ENCODE measurements around the gene CTU1.

Gene CTU1

GRCh38 chr19:51108805-51109146 lies 567 bp upstream of the CTU1 start:
- H3K4me3 ChIP-seq (ENCODE audit: low read depth, low read length) = peak overlapping the region; percentile 59
- DNase-seq (ENCODE audit: low read depth) = no peak
- TF ChIP-seq CTCF (IDR thresholded peaks at IDR 0.05; ENCODE audit: insufficient read depth, low read depth, low read length, missing control alignments) = no peak

- peak overlapping the region; percentile 74 for H3K4me3 ChIP-seq (ENCODE audit: low read depth, low read length)
- TF ChIP-seq CTCF (IDR thresholded peaks at IDR 0.05; ENCODE audit: insufficient read depth, low read depth, low read length, missing control alignments) = peak; percentile 8
- peak; percentile 52 for DNase-seq (ENCODE audit: low read depth)
Observed at GRCh38 chr19:51107406-51108065, 673 bp downstream of the CTU1 start.

- no peak for TF ChIP-seq CTCF (IDR thresholded peaks at IDR 0.05; ENCODE audit: insufficient read depth, low read depth, low read length, missing control alignments)
- H3K4me3 ChIP-seq (ENCODE audit: low read depth, low read length) = no peak overlapping the region
- DNase-seq (ENCODE audit: low read depth) = no peak
Observed at GRCh38 chr19:51103926-51104341, 4.3 kb downstream of the CTU1 start.

GRCh38 chr19:51102991-51103390 lies 5.2 kb downstream of the CTU1 start:
- no peak for TF ChIP-seq CTCF (IDR thresholded peaks at IDR 0.05; ENCODE audit: insufficient read depth, low read depth, low read length, missing control alignments)
- no peak overlapping the region for H3K4me3 ChIP-seq (ENCODE audit: low read depth, low read length)
- DNase-seq (ENCODE audit: low read depth) = no peak

GRCh38 chr19:51101171-51101865 lies 6.9 kb downstream of the CTU1 start:
- no peak overlapping the region for H3K4me3 ChIP-seq (ENCODE audit: low read depth, low read length)
- no peak for TF ChIP-seq CTCF (IDR thresholded peaks at IDR 0.05; ENCODE audit: insufficient read depth, low read depth, low read length, missing control alignments)
- DNase-seq (ENCODE audit: low read depth) = no peak

GRCh38 chr19:51100601-51101000 lies 7.6 kb downstream of the CTU1 start:
- H3K4me3 ChIP-seq (ENCODE audit: low read depth, low read length) = no peak overlapping the region
- no peak for DNase-seq (ENCODE audit: low read depth)
- no peak for TF ChIP-seq CTCF (IDR thresholded peaks at IDR 0.05; ENCODE audit: insufficient read depth, low read depth, low read length, missing control alignments)

- TF ChIP-seq CTCF (IDR thresholded peaks at IDR 0.05; ENCODE audit: insufficient read depth, low read depth, low read length, missing control alignments) = no peak
- no peak overlapping the region for H3K4me3 ChIP-seq (ENCODE audit: low read depth, low read length)
- no peak for DNase-seq (ENCODE audit: low read depth)
Observed at GRCh38 chr19:51099047-51099382, 9.2 kb downstream of the CTU1 start.
